GM19025 (cell line): ENCODE measurements around the gene MARK3.

Source experiments
- ATAC-seq: cut with Tn5 transposase; IDR thresholded peaks from one replicate; pipeline ENCODE4 v1.9.1; 2021; ENCODE audit warnings: mild to moderate bottlenecking, low read depth, moderate library complexity; ENCODE audit not compliant: unreplicated experiment

The MARK3 gene

GRCh38 chr14:103480595-103480994, 95.4 kb downstream of the MARK3 start:
- ATAC-seq, result no peak

- ATAC-seq, result no peak
Measured at GRCh38 chr14:103483600-103483999, 98.4 kb downstream of the MARK3 start.

GRCh38 chr14:103485504-103485903, 100.3 kb downstream of the MARK3 start:
- ATAC-seq, result no peak

- no peak for ATAC-seq
Measured at GRCh38 chr14:103488071-103488470, 102.9 kb downstream of the MARK3 start.

- ATAC-seq, result no peak
Measured at GRCh38 chr14:103488960-103489359, 103.7 kb downstream of the MARK3 start.

GRCh38 chr14:103489621-103490020, 104.4 kb downstream of the MARK3 start:
- no peak for ATAC-seq

- no peak for ATAC-seq
Measured at GRCh38 chr14:103491691-103492090, 106.5 kb downstream of the MARK3 start.

- no peak for ATAC-seq
Measured at GRCh38 chr14:103492156-103492925, 107.1 kb downstream of the MARK3 start.

- no peak for ATAC-seq
Measured at GRCh38 chr14:103495854-103496253, 110.6 kb downstream of the MARK3 start.

GRCh38 chr14:103496776-103497175, 111.6 kb downstream of the MARK3 start:
- ATAC-seq, result no peak

GRCh38 chr14:103499709-103500108, 114.5 kb downstream of the MARK3 start:
- no peak for ATAC-seq

GRCh38 chr14:103500148-103500990, 115.2 kb downstream of the MARK3 start:
- no peak for ATAC-seq

- no peak for ATAC-seq
Measured at GRCh38 chr14:103501041-103501870, 116.0 kb downstream of the MARK3 start.

GRCh38 chr14:103501921-103502669, 116.9 kb downstream of the MARK3 start:
- no peak for ATAC-seq

GRCh38 chr14:103502877-103503276, 117.7 kb downstream of the MARK3 start:
- ATAC-seq, result no peak

GRCh38 chr14:103503296-103503695, 118.1 kb downstream of the MARK3 start:
- no peak for ATAC-seq

- no peak for ATAC-seq
Measured at GRCh38 chr14:103504991-103505565, 119.9 kb downstream of the MARK3 start.

GRCh38 chr14:103507751-103508150, 122.5 kb downstream of the MARK3 start:
- no peak for ATAC-seq

GRCh38 chr14:103508521-103509329, 123.5 kb downstream of the MARK3 start:
- no peak for ATAC-seq
